ENCODE results near the gene MYB. TPM values are rescaled to one million over a fixed set of nuclear protein-coding genes. Genes with fewer than 3 reads are reported as not detected.

MYB gene
- 0.12 and 1.1 TPM in 2 replicates for total RNA-seq

DNA sequence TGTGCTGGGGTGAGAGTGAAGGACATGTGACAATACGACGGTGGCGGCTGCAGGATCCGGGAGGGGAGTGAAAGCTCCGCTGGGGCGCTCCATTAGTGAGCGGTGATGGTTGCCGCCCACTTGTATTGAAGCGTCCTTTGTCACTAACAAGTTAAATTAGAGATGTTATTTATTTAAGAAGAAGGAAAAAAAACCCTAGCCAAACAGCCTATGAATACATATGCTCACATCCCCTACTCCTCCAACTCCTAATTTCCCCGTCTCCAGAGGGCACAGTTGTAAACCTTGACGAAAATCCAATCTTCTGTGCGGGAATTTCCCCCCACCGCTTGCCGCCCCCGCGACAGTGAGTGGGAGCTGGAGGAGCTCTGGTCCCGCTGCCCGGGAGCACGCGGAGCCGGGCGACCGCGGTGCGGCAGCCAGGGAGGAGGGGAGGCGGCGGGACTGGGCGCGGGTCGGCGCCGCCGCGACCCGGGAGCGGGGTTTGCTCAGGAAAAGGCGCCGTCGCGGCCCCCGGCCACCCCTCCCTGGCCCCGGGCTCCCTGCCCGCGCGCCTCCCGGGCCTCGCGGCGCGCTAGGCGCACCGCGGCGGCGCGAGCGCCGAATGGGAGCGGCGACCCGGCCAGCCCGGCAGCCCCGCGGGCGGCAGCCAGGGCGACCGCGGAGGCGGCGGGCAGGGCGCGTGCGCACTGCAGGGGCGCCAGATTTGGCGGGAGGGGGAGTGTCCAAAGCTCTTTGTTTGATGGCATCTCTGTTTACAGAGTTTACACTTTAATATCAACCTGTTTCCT is at the start of gene MYB:
TSS of gene MYB (plus strand) at position 767 of the 791 bp plus-strand sequence. CDS start 206 bp downstream, outside the sequence.

Other genes with a start within 250 kb of the MYB start
- not detected in 2 replicates for gene ALDH8A1, start 231.2 kb upstream of the MYB start, total RNA-seq
- gene HBS1L, start 126.5 kb upstream of the MYB start, total RNA-seq, result 141 and 169 TPM in 2 replicates

Measured in uterine smooth muscle cell (primary cell).